Adrenal gland (tissue), 12 donors: ENCODE results near the gene TMEM129. TPM values are rescaled to one million over a fixed set of nuclear protein-coding genes. Genes with fewer than 3 reads are reported as not detected.

Experiments used
- DNase-seq, 7 donors: peaks; one replicate each; pipeline ENCODE4 v3.0.0-alpha.2; 2019 to 2020
- H3K27ac ChIP-seq, 5 donors: fragments of 200-600 bp; sonication (generic) in 4 of 5; 1 replicate in 3 of 5; 2 replicates in 2 of 5; pipeline versions ENCODE4 v1.5.1 to v1.8.0; 2016 to 2020; ENCODE audit warnings: mild to moderate bottlenecking in 1 of 5
- H3K27me3 ChIP-seq: fragments of 200-600 bp; 2 replicates; pipeline ENCODE4 v1.8.0; 2021
- H3K36me3 ChIP-seq, 2 donors: fragments of 200-600 bp; replicated peaks in 1 of 2; 1 replicate in 1 of 2; 2 replicates in 1 of 2; pipeline versions ENCODE4 v1.5.1 to v1.8.0; 2018 to 2022
- H3K4me1 ChIP-seq, 2 donors: fragments of 200-600 bp; replicated peaks in 1 of 2; 1 replicate in 1 of 2; 2 replicates in 1 of 2; pipeline versions ENCODE4 v1.5.1 to v1.8.0; 2018 to 2021
- H3K4me3 ChIP-seq, 4 donors: fragments of 200-600 bp; sonication (generic) in 3 of 4; one replicate each; pipeline ENCODE4 v1.5.1; 2016 to 2018
- H3K9me3 ChIP-seq, 3 donors: fragments of 200-600 bp; sonication (generic) in 1 of 3; replicated peaks in 1 of 3; 1 replicate in 2 of 3; 2 replicates in 1 of 3; pipeline versions ENCODE4 v1.5.1 to v1.8.0; 2016 to 2021
- POLR2A ChIP-seq, 2 donors: fragments of 450-650 bp; IDR thresholded peaks; one replicate each; pipeline ENCODE4 v1.6.1; 2017; ENCODE audit warnings: antibody characterized with exemption in 2 of 2, mild to moderate bottlenecking in 2 of 2, moderate library complexity in 1 of 2
- WGBS, 4 donors: extraction: QIAGEN DNeasy Blood & Tissue Kit in 2 of 4; methylation state at CpG; one replicate each; pipeline versions ENCODE4 v1.1.5 to v1.1.7; 2013 to 2017; 5-methylcytosine and 5-hydroxymethylcytosine counted together
- intact Hi-C, 2 donors: fragments of 100-400 bp; cut with DNase I; formaldehyde crosslinking; loops; one replicate each; pipeline versions ENCODE4 v1.14.1 to v1.15.0; 2022 to 2023
- polyA plus RNA-seq, 3 donors: library from polyadenylated mRNA; stranded (reverse); fragments of 200-250 nt in 2 of 3; fragments of 350-450 nt in 1 of 3; fragmentation: Illumina TruSeq in 1 of 3; extraction: RNeasy Lipid Tissue Mini Kit (QIAGEN cat#74804) in 1 of 3; gene quantifications; one replicate each; pipeline ENCODE4 v1.2.3, GENCODE V29; 2013 to 2014
- total RNA-seq, 9 donors: library from RNA; depleted of rRNA in 4 of 9; stranded (reverse); fragments of >200 nt in 4 of 9; fragments of 120-200 nt in 1 of 9; fragmentation: NEBNext Ultra II Directional in 1 of 9; extraction: Animal tissue kit (Norgen Biotek cat#: 25700) in 1 of 9; gene quantifications; one replicate each; pipeline versions ENCODE4 v1.1.0 to v1.2.4, GENCODE V29; 2013 to 2023
- TF ChIP-seq, protein P1 (sequence below), 6 experiments: fragments of 450-650 bp in 4 of 6; fragments of 200-600 bp in 2 of 6; sonication (generic) in 1 of 6; IDR thresholded peaks; 1 replicate in 5 of 6; 2 replicates in 1 of 6; pipeline versions ENCODE4 v1.5.1 to v1.8.0; 2016 to 2021; ENCODE audit warnings: antibody characterized with exemption in 6 of 6, mild to moderate bottlenecking in 2 of 6, moderate library complexity in 1 of 6
- donor health status: healthy with polysubstance abuse.
- donor health status: Bipolar disorder and iron deficiency.
- donor health status: DM: yes; HTN: yes; CAD: no.
- donor health status: DM: no; HTN: no; CAD: no.
- donor health status: DM: no; HTN: no; CAD: no.
- donor health status: DM: yes; HTN: yes; CAD: no.

TMEM129 gene
- total and polyA plus RNA-seq, 12 donors, result 14.9 to 119 (median 50.5) TPM

DNA sequence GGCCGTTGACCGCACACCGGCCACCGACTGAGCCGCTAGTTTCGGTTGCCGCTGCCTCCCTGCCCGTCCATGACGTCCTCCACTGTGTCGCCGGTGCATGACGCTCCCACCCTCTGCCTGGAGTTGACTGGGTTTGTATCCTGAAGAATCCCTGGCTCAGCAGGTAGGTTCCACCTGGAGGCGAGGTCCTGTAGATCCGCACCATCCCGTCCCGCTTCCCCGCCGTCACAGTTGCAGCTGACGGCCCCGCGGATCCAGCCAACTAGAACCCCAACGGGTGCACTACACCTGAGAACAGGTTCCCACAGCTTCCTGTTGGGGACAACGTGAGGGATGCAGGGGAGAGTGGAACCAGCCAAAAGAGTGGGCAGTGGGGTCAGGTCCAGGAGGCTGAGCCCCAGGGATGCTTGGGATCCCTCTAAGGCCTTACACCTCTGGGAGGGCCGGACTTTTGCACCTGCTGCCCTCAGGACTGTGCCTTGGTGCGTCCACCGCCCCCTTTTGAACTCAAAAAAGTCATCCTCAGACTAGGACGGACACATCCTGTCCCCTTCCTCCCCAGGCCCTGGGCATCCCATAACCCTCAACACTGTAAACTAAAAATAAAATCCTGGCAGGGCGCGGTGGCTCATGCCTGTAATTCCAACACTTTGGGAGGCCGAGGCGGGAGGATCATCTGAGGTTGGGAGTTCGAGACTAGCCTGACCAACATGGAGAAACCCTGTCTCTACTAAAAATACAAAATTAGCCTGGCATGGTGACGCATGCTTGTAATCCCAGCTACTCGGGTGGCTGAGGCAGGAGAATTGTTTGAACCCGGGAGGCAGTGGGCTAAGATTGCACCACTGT lies 7.9 kb downstream of the TMEM129 start:
- no peaks in the 10 kb centered on the region for H3K27me3 ChIP-seq
- H3K27ac ChIP-seq, result peak overlapping the region; percentile 3 to 100 (median 98)
- no peaks in the 10 kb centered on the region for H3K9me3 ChIP-seq
- H3K4me1 ChIP-seq, result peaks cover 18 to 39% of the 10 kb centered on the region in 2 donors
- 27 to 55% (median 37%) methylated on average over 10 to 35 of the region's 35 CpGs for WGBS, 4 donors
- no peak for DNase-seq
- TF ChIP-seq, protein P1, sequence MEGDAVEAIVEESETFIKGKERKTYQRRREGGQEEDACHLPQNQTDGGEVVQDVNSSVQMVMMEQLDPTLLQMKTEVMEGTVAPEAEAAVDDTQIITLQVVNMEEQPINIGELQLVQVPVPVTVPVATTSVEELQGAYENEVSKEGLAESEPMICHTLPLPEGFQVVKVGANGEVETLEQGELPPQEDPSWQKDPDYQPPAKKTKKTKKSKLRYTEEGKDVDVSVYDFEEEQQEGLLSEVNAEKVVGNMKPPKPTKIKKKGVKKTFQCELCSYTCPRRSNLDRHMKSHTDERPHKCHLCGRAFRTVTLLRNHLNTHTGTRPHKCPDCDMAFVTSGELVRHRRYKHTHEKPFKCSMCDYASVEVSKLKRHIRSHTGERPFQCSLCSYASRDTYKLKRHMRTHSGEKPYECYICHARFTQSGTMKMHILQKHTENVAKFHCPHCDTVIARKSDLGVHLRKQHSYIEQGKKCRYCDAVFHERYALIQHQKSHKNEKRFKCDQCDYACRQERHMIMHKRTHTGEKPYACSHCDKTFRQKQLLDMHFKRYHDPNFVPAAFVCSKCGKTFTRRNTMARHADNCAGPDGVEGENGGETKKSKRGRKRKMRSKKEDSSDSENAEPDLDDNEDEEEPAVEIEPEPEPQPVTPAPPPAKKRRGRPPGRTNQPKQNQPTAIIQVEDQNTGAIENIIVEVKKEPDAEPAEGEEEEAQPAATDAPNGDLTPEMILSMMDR (IDR thresholded peaks at IDR 0.05), result no peak
- TF ChIP-seq POLR2A (IDR thresholded peaks at IDR 0.05), result no peak
- peaks cover 0 to 17% of the 10 kb centered on the region in 2 donors for H3K36me3 ChIP-seq
- peak overlapping the region; percentile 12 to 100 (median 51) for H3K4me3 ChIP-seq
- intact Hi-C loops, result no loop called here

DNA sequence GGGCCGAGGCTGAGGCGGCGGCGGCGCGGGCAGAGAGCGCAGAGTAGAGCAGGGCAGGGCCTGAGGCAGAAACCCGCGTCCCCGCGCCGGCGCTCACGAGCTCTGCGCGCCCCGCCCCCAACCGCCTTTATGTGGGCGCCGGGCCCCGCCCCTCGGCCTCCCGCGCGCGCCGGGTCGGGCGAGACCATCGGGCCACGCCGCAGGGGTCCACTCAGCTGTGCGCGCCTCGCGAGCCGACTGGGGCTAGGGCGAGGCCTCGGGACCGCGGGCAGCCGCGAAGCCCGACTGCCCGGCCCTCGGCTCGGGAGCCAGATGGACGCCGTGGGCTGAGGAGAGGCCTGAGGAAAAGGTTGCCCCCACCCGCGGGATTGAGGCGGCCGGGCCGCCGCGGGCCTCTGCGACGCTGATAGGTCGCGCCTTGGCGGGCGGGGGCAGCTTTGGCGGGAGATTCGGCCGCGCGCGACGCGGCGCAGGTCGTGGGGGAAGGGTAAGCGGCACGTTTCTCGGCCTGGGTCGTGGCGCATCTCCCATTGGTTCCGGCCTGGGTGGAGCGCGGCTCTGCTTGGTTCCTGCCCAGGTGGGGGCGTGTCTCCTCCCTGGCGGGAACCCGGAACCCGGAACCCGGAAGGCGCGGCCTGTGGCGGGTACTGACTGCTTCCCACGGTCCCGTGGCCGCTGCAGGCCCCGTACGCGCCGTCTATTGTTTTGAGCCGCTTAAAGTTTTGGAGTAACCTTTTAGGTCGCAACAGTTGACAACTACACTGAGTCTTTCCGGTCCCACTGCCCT lies 8.7 kb downstream of the TMEM129 start, which contains the start of gene SLBP:
Gene SLBP (minus strand): TSS at position 104 of the 787 bp plus-strand sequence. CDS start 131 bp downstream, outside the sequence.
- intact Hi-C loops, result no loop called here
- Histone ChIP-seq H3K27ac (peak within 1 kb of the TSS; percentile 93 to 100 (median 98)), H3K9me3 (no peaks in the 10 kb centered on the region), H3K27me3 (no peaks in the 10 kb centered on the region), H3K36me3 (peaks cover 0 to 9% of the 10 kb centered on the region in 2 donors), H3K4me1 (peaks cover 18 to 39% of the 10 kb centered on the region in 2 donors), H3K4me3 (peak within 1 kb of the TSS; percentile 49 to 100 (median 66))
- 0% methylated on average over 4 to 98 of the region's 98 CpGs; no CpG with 5 or more reads in 1 of the 4 donors for WGBS, 4 donors
- peak; percentile 96 to 98 (median 97) for DNase-seq
- TF ChIP-seq, protein P1 (IDR thresholded peaks at IDR 0.05), result peak in 1 of 6 experiments; percentile 13
- peak; percentile 77 to 90 for TF ChIP-seq POLR2A (IDR thresholded peaks at IDR 0.05)

DNA sequence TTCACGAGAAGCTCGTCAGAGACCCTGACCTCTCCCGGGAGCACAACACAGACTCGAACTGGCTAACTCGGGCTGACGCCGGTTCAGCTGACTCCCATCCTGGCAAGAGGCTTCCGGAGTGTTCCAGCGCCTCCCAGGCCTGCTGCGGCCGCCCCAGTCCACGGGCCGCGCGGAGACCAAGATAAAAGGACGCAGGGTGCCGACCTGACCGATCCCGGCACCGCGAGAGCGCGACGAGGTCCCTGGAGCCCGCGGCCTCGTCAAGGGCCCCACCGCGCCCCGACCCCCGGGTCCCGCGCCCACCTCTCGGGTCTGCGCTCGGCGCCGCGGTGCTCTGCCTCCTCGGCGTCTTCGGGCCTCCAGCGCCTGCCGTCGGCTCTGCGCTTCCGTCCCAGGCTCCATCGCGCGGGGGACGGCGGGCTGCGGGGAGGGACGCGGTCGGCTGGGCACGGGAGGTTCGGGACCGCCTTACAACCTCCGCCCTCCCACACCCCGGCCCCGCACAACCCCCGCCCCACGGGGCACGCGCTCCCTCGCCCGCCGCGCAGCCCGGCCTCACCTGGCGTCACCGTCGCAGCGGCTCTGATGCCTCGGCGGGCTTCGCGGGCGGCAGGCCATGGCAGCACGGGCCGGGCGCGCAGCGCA lies 9.4 kb downstream of the TMEM129 start:
- 0% methylated on average over 7 to 85 of the region's 85 CpGs for WGBS, 4 donors
- Histone ChIP-seq H3K27ac (peak overlapping the region; percentile 93 to 100 (median 98)), H3K36me3 (peaks cover 0 to 7% of the 10 kb centered on the region in 2 donors), H3K27me3 (no peaks in the 10 kb centered on the region), H3K4me3 (peak overlapping the region; percentile 42 to 100 (median 66)), H3K9me3 (no peaks in the 10 kb centered on the region), H3K4me1 (peaks cover 18 to 39% of the 10 kb centered on the region in 2 donors)
- TF ChIP-seq POLR2A (IDR thresholded peaks at IDR 0.05), result no peak
- TF ChIP-seq, protein P1 (IDR thresholded peaks at IDR 0.05), result no peak
- DNase-seq, result peak; percentile 67 to 86 (median 77)
- intact Hi-C loops, result no loop called here
